NCI-H146 treated with DMSO at 0.1 percent for 48 hours (cell line): ENCODE data around the gene CAMTA1.
"Not testable (repeated sequence)": the region's sequence is repeated elsewhere in the genome, so short reads cannot be mapped to it uniquely, and the experiment has no call there.

Source experiments
- DNase-seq: peaks from one replicate; lab custom pipeline; 2025; ENCODE audit not compliant: unreplicated experiment; lab: John Stamatoyannopoulos, UW

CAMTA1 gene

GRCh38 chr1:7319196-7319595 lies 533.9 kb downstream of the CAMTA1 start:
- DNase-seq = no peak

DNA sequence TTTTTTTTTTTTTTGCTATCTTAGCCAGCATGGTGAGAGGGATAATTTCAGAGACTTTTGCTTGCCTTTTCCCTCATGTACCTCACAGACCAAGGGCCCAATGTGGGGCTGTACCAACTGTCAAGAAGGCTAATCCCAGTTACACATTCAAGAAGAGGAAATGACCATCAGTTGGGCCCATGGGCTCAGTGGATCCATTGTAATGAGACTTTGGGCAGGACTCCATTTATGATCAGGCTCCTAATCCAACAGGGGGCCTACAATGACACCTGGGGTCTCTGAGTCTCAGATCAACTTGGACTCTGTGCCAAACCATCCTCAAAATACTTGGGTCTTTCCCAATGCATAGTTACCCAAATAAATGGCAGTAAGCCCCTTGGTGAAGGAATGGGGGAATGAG lies 535.4 kb downstream of the CAMTA1 start:
- no peak for DNase-seq

DNA sequence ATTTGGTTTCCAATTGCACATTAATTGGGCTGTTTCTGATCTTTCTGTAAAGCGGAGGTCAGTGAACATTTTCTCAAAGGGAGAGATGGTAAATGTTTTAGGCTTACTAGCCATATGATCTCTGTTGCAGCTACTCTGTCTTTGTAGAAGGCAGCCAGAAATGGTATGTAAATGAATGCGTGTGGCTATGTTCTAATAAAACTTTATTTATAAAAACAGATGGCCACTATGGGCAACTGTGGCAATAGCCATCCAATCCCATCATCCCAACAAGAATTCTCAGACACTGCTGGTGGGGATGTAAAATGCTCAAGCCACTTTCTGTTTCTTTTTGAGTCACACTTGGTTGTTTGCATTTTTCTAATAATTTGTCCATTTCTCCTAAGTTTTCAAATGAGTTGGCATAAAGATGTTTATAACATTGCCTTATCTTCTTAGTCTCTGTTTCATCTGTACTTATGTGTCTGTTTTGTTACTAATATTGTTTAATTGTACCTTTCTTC lies 537.1 kb downstream of the CAMTA1 start:
- no peak for DNase-seq

DNA sequence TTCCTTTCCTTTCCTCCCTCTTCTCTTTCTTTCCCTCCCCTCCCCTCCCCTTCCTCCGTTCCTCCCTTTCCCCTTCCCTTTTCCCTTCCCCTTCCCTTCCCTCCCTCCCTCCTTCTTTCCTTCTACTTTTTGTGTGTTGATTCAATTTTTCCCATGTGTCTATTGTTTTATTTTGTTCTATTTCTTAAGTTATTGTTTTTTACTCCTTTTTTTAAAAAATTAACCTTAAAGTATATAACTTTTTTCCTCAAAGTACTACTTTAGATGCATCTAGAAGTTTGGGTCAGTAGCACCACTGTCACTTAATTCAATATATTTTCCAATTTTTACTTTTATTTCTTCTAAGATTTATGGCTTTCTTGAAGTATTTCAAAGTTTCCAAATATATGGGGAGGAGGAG lies 537.7 kb downstream of the CAMTA1 start:
- no peak for DNase-seq

GRCh38 chr1:7325254-7325653 lies 540.0 kb downstream of the CAMTA1 start:
- DNase-seq = no peak

GRCh38 chr1:7326366-7326765 lies 541.1 kb downstream of the CAMTA1 start:
- DNase-seq = no peak

DNA sequence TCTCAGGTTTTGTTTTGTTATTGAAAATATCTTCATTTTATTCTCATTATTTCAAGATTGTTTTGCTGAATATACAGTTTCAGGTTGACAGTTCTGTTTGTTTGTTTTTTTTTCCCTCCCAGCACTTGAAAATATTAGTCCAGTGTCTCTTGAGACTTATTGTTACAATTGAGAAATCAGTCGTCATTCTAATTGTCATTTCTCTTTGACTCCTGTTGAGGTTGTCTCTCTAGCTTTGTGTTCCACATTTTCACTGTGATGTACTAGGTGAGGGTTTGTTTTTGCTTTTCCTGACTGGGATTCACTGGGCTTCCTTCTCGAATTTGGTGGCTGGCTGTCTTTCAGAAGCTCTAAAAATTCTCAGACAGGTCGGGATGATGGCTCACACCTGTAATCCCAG lies 542.6 kb downstream of the CAMTA1 start:
- DNase-seq = no peak

DNA sequence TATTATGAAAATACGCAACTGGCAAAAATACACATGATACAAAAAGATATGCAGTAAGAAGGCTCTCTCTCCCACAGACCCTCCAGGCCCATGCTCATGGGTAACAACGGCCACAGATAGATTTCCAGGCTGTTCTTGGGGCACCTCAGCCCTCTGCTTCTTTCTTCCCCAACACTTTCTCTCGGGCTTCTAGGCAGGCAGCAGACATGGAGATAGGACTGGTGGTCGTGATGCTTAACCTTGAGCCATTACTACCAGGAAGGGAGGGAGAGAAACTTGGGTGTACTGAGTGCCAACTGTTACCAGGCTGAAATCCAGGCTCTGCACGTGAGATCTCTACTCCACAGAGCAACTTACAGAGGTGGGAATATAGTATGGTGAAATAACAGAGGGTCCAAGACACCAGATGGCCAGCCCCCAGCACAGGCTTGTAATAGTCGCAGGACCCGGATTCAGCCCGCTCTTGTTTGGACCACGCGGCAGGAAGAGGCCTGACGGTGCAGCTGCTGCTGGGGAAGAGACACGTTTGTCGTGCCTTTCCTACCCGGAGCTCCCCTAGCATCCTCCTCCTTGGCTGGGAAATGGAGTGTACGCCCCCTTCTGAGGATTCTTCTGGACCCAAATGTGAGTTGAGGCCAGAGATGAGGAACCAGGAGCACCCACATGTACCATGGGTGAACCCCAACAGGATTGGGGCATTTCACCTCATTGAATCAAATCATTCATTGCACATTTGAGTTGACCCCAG lies 544.8 kb downstream of the CAMTA1 start:
- no peak for DNase-seq

DNA sequence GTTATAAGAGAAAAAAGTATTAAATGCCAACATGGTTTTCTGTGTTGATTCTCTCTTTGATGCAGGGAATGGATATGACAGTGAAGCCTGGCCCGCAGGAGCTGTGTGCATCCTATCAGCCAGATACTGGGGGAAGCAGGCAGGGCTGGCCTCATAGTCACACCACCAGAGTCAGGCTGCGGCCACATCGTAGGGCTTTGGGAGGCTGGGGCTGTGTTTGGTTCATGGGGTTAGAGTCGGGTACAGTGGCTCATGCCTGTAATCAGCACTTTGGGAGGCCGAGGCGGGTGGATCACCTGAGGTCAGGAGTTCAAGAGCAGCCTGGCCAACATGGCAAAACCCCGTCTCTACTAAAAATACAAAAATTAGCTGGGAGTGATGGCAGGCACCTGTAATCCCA lies 545.5 kb downstream of the CAMTA1 start:
- DNase-seq = not testable (repeated sequence)

DNA sequence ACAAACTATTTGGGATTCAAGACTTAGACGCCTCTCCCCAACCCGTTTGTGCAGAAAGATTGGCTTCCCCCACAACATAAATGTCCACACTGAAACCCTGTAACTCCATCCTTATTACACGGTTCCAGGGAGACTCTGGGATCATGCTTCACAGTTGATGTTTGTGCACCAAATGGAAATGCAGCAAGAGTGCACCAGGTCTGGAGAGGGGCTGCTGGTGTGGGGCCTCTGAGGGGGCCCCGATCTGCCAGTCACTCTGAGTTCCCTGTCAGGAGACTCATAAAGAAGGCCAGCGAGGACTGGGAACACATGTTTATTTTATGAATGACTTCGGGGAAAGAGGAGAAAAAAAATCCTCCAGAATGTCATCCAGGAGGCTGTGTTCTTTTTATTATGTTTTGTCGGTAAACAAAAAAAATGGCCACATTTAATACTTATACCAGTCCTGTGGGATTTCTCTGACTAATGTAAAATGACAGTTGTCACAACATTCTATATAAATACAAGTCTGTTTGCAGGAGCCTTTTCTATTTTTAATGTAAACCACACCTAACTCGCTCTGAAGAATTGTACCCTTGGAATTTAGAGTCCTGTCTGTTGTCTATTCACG lies 546.8 kb downstream of the CAMTA1 start:
- DNase-seq = no peak

DNA sequence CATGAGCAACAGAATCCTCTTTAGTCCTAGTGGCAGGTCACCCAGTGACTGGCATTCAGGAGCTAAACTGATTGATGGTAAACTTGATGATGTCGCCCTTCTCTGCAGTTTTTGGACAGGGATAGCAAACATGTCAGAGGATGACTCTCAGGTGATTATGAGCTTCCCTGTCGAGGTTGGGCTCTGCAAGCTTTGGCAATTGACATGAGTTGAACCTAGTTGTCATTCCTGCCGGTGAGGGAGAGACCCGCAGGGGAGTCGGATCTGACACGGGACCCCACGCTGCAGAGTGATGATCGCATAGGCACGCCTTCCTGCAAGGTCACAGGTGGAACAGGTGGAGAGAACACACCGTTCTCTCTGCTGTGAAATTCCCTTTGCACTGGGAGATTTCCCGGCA lies 547.8 kb downstream of the CAMTA1 start:
- no peak for DNase-seq

- no peak for DNase-seq
These were observed 548.4 kb downstream of the CAMTA1 start for GRCh38 chr1:7333620-7334019.

- DNase-seq = peak; percentile 10
These were observed 549.3 kb downstream of the CAMTA1 start for GRCh38 chr1:7334475-7335035.

DNA sequence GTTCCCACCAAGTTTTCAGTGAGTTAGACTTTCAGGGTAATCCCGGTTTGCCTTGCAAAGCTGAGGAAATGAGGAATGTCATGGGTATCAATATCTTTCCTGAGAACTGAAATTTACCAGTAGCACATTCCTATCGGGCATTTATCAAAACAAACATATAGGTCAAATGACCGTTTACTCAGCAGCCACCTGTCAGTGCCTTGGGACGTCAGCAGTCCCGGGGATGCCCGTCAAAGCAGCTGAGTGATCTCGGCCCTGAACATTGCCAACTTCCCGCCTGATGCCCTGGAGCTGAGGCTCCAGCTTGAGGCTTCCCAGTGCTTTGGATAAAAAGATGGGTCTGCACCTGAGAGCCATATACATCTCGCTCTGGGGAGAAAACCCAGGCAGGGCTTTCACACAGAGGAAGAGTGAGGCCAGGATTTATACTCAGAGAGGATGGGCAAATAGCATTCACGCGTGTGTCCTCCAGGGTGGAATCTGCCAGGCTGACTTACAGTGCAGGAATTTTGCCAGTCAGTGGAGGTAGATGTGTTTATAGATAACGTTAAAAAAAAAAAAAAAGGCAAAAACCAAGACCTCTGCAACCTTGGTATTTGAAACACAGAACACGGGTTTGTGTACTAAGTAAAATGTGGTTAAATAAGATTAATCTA lies 550.1 kb downstream of the CAMTA1 start:
- DNase-seq = peak; percentile 30

GRCh38 chr1:7338439-7338838 lies 553.2 kb downstream of the CAMTA1 start:
- DNase-seq = no peak

DNA sequence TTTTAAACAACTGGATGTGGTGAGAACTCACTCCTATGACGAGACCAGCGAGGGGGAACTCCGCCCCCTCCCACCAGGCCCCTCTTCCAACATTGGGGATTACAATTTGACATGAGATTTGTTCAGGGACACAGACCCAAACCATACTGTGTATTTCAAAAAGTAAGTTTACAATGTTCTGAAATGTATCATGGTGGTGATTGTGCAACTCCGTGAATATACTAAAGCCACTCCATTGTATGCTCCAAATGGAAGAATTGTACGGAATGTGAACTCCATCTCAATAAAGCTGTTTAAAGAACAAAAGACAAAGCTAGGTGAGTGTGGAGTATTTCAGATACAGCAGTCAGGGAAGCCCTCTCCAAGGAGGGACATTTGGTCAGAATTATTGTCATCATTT lies 553.8 kb downstream of the CAMTA1 start:
- no peak for DNase-seq

DNA sequence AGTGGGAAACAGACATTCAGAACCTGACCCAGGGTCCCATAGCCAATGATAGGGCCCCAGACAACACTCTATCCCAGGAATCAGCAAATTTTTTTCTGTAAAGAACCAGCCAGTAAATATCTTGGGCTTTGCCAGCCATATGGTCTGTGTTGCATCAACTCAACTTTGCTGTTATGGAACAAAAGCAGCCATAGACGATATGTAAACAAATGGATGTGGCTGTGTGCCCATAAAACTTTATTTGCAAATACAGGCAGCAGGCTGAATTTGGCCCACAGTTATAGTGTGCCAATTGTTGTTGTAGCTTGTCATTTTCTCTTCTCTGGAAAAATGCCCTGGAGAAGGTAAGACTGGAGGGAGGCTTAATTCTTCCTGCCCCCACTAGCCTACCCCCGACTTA lies 554.7 kb downstream of the CAMTA1 start:
- DNase-seq = no peak

DNA sequence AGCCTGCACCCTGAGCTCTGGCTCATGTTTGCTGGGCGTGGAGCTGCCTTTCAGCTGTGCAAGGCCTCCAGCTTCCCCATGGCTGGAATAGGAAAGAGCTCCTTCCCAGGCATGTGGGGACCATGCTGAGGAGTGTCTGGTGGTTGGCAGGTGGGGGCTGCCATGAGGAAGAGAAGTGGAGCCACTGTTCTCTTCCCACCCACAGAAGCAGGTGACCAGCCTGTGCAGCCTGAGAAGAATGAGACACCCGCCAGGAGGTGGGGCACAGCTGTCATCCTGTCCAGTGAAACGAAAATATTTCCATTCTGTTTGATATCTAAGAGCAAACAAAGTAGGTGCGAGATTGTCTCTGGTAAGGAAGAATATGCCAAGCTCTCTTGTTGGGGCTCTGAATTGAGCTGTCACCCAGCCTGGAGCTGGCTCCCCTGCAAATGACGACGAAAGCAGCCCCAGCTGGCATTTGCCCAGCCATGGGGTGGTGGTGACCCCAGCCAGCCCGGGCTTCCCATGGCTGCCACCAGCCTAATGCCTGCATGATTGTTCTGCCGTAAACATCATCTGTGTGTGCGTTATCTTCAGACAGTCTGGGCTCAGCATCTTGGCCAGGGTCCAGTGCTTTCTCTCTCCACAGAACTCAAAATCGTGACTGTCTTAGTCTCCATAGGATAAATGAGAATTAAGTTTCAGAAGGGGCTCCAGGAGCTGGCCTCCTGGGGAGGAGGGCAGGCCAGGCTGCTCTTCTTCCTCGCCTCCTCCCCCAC lies 556.1 kb downstream of the CAMTA1 start:
- DNase-seq = peak; percentile 24

- DNase-seq = no peak
These were observed 558.6 kb downstream of the CAMTA1 start for GRCh38 chr1:7343882-7344281.

GRCh38 chr1:7344299-7344698 lies 559.0 kb downstream of the CAMTA1 start:
- DNase-seq = no peak

GRCh38 chr1:7345516-7345915 lies 560.3 kb downstream of the CAMTA1 start:
- no peak for DNase-seq
